ENCODE results near the gene STAG2. TPM values are rescaled to one million over a fixed set of nuclear protein-coding genes. Genes with fewer than 3 reads are reported as not detected.
"Not testable (repeated sequence)": the region's sequence is repeated elsewhere in the genome, so short reads cannot be mapped to it uniquely, and the experiment has no call there.

The STAG2 gene
- total RNA-seq, 1 donor from 2014 or later: 57.6 TPM

DNA sequence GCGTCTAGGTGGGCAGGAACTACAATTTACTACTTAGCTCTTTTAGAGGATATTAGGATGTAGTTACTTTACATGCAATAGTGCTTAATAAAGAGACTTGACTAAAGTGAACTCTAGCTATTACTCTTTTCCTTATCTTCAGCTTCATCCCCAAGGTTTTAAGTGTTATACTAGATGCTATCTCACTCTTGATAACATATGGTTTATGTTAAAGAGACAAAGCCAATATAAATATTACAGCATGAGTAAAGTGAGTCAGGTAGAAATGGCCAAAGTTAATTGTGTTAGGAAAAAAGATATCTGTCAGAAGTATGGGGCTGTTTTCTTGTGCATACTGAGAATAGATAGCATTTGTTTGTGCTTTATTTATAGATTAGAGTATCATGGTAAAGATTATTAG is 80.5 kb downstream of the STAG2 start:
- Mint-ChIP-seq H3K4me3 (ENCODE audit: unreplicated experiment) (no peak overlapping the region), H3K4me1 (ENCODE audit: unreplicated experiment) (no peaks in the 10 kb centered on the region), H3K36me3 (ENCODE audit: low read depth, unreplicated experiment) (peaks cover 3% of the 10 kb centered on the region), H3K9me3 (ENCODE audit: unreplicated experiment) (no peaks in the 10 kb centered on the region), H3K27ac (ENCODE audit: unreplicated experiment) (no peak overlapping the region), H3K27me3 (ENCODE audit: unreplicated experiment) (no peaks in the 10 kb centered on the region)
- no peak for DNase-seq (ENCODE audit: low spot score)
- TF ChIP-seq, protein P1, sequence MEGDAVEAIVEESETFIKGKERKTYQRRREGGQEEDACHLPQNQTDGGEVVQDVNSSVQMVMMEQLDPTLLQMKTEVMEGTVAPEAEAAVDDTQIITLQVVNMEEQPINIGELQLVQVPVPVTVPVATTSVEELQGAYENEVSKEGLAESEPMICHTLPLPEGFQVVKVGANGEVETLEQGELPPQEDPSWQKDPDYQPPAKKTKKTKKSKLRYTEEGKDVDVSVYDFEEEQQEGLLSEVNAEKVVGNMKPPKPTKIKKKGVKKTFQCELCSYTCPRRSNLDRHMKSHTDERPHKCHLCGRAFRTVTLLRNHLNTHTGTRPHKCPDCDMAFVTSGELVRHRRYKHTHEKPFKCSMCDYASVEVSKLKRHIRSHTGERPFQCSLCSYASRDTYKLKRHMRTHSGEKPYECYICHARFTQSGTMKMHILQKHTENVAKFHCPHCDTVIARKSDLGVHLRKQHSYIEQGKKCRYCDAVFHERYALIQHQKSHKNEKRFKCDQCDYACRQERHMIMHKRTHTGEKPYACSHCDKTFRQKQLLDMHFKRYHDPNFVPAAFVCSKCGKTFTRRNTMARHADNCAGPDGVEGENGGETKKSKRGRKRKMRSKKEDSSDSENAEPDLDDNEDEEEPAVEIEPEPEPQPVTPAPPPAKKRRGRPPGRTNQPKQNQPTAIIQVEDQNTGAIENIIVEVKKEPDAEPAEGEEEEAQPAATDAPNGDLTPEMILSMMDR (IDR thresholded peaks at IDR 0.05; ENCODE audit: unreplicated experiment): no peak

DNA sequence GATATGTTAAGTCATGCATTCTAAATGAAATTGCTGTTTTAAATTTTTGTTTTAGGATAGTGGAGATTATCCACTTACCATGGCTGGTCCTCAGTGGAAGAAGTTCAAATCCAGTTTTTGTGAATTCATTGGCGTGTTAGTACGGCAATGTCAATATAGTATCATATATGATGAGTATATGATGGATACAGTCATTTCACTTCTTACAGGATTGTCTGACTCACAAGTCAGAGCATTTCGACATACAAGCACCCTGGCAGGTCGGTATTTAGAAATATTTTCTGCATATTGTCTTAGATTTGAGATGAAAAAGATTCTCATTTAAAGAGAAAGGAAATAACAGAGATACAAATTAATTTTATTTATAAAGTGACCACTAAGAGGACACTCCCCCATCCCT is 83.6 kb downstream of the STAG2 start:
- Mint-ChIP-seq H3K4me3 (ENCODE audit: unreplicated experiment) (no peak overlapping the region), H3K36me3 (ENCODE audit: low read depth, unreplicated experiment) (peaks cover 3% of the 10 kb centered on the region), H3K9me3 (ENCODE audit: unreplicated experiment) (no peaks in the 10 kb centered on the region), H3K4me1 (ENCODE audit: unreplicated experiment) (no peaks in the 10 kb centered on the region), H3K27me3 (ENCODE audit: unreplicated experiment) (no peaks in the 10 kb centered on the region), H3K27ac (ENCODE audit: unreplicated experiment) (no peak overlapping the region)
- DNase-seq (ENCODE audit: low spot score): no peak
- TF ChIP-seq, protein P1 (IDR thresholded peaks at IDR 0.05; ENCODE audit: unreplicated experiment): no peak

DNA sequence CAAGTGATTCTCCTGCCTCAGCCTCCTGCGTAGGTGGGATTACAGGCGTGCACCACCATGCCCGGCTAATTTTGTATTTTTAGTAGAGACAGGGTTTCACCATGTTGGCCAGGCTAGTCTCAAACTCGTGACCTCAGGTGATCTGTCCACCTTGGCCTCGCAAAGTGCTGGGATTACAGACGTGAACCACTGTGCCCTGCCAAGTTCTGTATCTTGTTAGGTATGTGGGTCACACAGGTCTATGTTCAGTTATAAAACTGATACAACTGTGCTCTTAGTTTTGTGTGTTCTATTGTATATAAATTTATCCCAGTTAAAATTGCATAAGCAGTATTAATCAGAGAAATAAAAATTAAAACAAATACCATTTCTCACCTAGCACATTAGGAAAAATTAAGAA is 122.9 kb downstream of the STAG2 start:
- not testable (repeated sequence) for H3K9me3 Mint-ChIP-seq (ENCODE audit: unreplicated experiment); DNase-seq (ENCODE audit: low spot score); H3K4me1 Mint-ChIP-seq (ENCODE audit: unreplicated experiment); H3K27ac Mint-ChIP-seq (ENCODE audit: unreplicated experiment); H3K27me3 Mint-ChIP-seq (ENCODE audit: unreplicated experiment); H3K4me3 Mint-ChIP-seq (ENCODE audit: unreplicated experiment); H3K36me3 Mint-ChIP-seq (ENCODE audit: low read depth, unreplicated experiment)

DNA sequence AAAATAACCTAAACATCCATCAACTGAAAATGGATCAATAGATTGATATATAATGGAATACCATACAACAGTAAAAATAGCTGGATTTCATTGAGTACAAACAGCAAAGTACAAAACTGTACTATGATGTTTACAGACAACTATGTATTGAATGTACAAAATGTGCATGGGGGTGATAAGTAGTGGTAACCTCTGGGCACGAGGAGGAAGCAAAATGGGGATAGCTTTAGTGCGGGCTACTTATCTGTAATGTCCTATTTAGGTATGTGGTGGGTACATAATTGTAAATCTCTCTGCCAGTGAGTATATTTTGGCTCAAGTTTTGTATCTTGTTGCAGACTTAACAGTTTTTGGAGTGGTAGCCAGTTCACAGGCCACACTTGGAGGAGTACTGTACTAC is 123.6 kb downstream of the STAG2 start:
- TF ChIP-seq, protein P1 (IDR thresholded peaks at IDR 0.05; ENCODE audit: unreplicated experiment): no peak

DNA sequence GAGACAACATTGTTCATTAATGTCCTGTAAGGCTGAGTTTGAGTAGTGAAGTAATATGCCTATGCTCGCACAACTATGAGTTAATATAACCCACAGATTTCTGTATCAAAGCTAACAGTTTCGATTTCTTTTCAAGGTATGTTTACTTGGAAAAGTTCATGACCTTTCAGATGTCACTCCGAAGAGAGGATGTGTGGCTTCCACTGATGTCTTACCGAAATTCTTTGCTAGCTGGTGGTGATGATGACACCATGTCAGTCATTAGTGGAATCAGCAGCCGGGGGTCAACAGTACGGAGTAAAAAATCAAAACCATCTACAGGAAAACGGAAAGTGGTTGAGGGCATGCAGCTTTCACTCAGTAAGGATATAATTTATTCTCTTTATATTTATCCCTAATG is 124.9 kb downstream of the STAG2 start:
- no peak for DNase-seq (ENCODE audit: low spot score)
- Mint-ChIP-seq H3K27ac (ENCODE audit: unreplicated experiment) (no peak overlapping the region), H3K36me3 (ENCODE audit: low read depth, unreplicated experiment) (peaks cover 8% of the 10 kb centered on the region), H3K4me3 (ENCODE audit: unreplicated experiment) (no peak overlapping the region), H3K9me3 (ENCODE audit: unreplicated experiment) (no peaks in the 10 kb centered on the region), H3K27me3 (ENCODE audit: unreplicated experiment) (peaks cover 5% of the 10 kb centered on the region), H3K4me1 (ENCODE audit: unreplicated experiment) (no peaks in the 10 kb centered on the region)
- TF ChIP-seq, protein P1 (IDR thresholded peaks at IDR 0.05; ENCODE audit: unreplicated experiment): no peak

More for the DNA sequence above, 123.6 kb downstream of the STAG2 start:
- Mint-ChIP-seq H3K4me1 (ENCODE audit: unreplicated experiment) (no peaks in the 10 kb centered on the region), H3K27me3 (ENCODE audit: unreplicated experiment) (peaks cover 2% of the 10 kb centered on the region), H3K36me3 (ENCODE audit: low read depth, unreplicated experiment) (peaks cover 8% of the 10 kb centered on the region), H3K9me3 (ENCODE audit: unreplicated experiment) (no peaks in the 10 kb centered on the region), H3K27ac (ENCODE audit: unreplicated experiment) (no peak overlapping the region), H3K4me3 (ENCODE audit: unreplicated experiment) (no peak overlapping the region)
- no peak for DNase-seq (ENCODE audit: low spot score)
